H9 (cell line): ENCODE measurements around the gene RPP14. TPM values are rescaled to one million over a fixed set of nuclear protein-coding genes. Genes with fewer than 3 reads are reported as not detected.

Source experiments
- DNase-seq: peaks from one replicate; pipeline ENCODE4 v3.0.0-alpha.2; 2017
- H2AFZ ChIP-seq: one replicate; pipeline ENCODE4 v1.6.1; 2013; ENCODE audit warnings: mild to moderate bottlenecking, low read length, control low read depth, moderate library complexity
- H2AK5ac ChIP-seq: 2 replicates; pipeline ENCODE4 v1.6.1; 2013; ENCODE audit warnings: low read length, control low read depth, mixed read lengths; ENCODE audit not compliant: insufficient read length
- H2BK120ac ChIP-seq: one replicate; pipeline ENCODE4 v1.6.1; 2013; ENCODE audit warnings: low read depth, mild to moderate bottlenecking, low read length, control low read depth, inconsistent platforms; ENCODE audit not compliant: poor library complexity, severe bottlenecking
- H2BK12ac ChIP-seq: 2 replicates; pipeline ENCODE4 v1.6.1; 2013; ENCODE audit warnings: low read length, control low read depth, mixed read lengths, low read depth; ENCODE audit not compliant: insufficient read length
- H2BK15ac ChIP-seq: 2 replicates; pipeline ENCODE4 v1.6.1; 2013; ENCODE audit warnings: low read depth, low read length, control low read depth
- H2BK20ac ChIP-seq: one replicate; pipeline ENCODE4 v1.6.1; 2013; ENCODE audit warnings: low read depth, mild to moderate bottlenecking, low read length, control low read depth, inconsistent platforms; ENCODE audit not compliant: poor library complexity, severe bottlenecking
- H2BK5ac ChIP-seq: 2 replicates; pipeline ENCODE4 v1.6.1; 2013; ENCODE audit warnings: low read length, control low read depth, mixed read lengths; ENCODE audit not compliant: insufficient read length
- H3K14ac ChIP-seq: 2 replicates; pipeline ENCODE4 v1.6.1; 2013; ENCODE audit warnings: low read length, control low read depth; ENCODE audit not compliant: insufficient read depth
- H3K18ac ChIP-seq: 2 replicates; pipeline ENCODE4 v1.6.1; 2013; ENCODE audit warnings: low read depth, mild to moderate bottlenecking, mixed read lengths, low read length, control low read depth; ENCODE audit not compliant: insufficient read length
- H3K23ac ChIP-seq: 2 replicates; pipeline ENCODE4 v1.6.1; 2013; ENCODE audit warnings: low read length, control low read depth, mixed read lengths, low read depth; ENCODE audit not compliant: insufficient read length
- H3K23me2 ChIP-seq: 2 replicates; pipeline ENCODE4 v1.6.1; 2013; ENCODE audit warnings: low read depth, mild to moderate bottlenecking, mixed read lengths, low read length, control low read depth; ENCODE audit not compliant: insufficient read length, poor library complexity, severe bottlenecking
- H3K27ac ChIP-seq: 2 replicates; pipeline ENCODE4 v1.5.1; 2013; ENCODE audit warnings: low read length, control low read depth, mixed read lengths, low read depth; ENCODE audit not compliant: insufficient read length
- H3K27me3 ChIP-seq: 2 replicates; pipeline ENCODE4 v1.6.1; 2013; ENCODE audit warnings: low read length, control low read depth, inconsistent platforms; ENCODE audit not compliant: insufficient read depth
- H3K4ac ChIP-seq: 2 replicates; pipeline ENCODE4 v1.6.1; 2013; ENCODE audit warnings: low read depth, mild to moderate bottlenecking, control low read depth, inconsistent platforms, low read length, moderate library complexity
- H3K4me1 ChIP-seq: 2 replicates; pipeline ENCODE4 v1.6.1; 2013; ENCODE audit warnings: low read length, control low read depth, inconsistent platforms; ENCODE audit not compliant: insufficient read depth
- H3K4me2 ChIP-seq: 2 replicates; pipeline ENCODE4 v1.6.1; 2013; ENCODE audit warnings: low read length, control low read depth, mixed read lengths; ENCODE audit not compliant: insufficient read length, insufficient read depth
- H3K56ac ChIP-seq: 2 replicates; pipeline ENCODE4 v1.6.1; 2013; ENCODE audit warnings: low read depth, mild to moderate bottlenecking, mixed read lengths, low read length, control low read depth; ENCODE audit not compliant: insufficient read length
- H3K79me1 ChIP-seq: 2 replicates; pipeline ENCODE4 v1.6.1; 2013; ENCODE audit warnings: low read depth, mild to moderate bottlenecking, moderate library complexity, low read length, control low read depth, inconsistent platforms; ENCODE audit not compliant: insufficient read depth, poor library complexity, severe bottlenecking
- H3K79me2 ChIP-seq: 2 replicates; pipeline ENCODE4 v1.6.1; 2013; ENCODE audit warnings: low read length, control low read depth, inconsistent platforms; ENCODE audit not compliant: insufficient read depth
- H3K9ac ChIP-seq: 2 replicates; pipeline ENCODE4 v1.6.1; 2013; ENCODE audit warnings: low read length, control low read depth, mixed read lengths; ENCODE audit not compliant: insufficient read length; ENCODE audit errors: extremely low read depth
- H3K9me3 ChIP-seq: one replicate; pipeline ENCODE4 v1.6.1; 2013; ENCODE audit warnings: low read depth, low read length, inconsistent platforms; ENCODE audit not compliant: control insufficient read depth
- H3T11ph ChIP-seq: one replicate; pipeline ENCODE4 v1.6.1; 2013; ENCODE audit warnings: mild to moderate bottlenecking, low read length, control low read depth, inconsistent platforms
- H4K20me1 ChIP-seq: one replicate; pipeline ENCODE4 v1.6.1; 2013; ENCODE audit not compliant: control insufficient read depth, insufficient read length, insufficient read depth
- H4K5ac ChIP-seq: 2 replicates; pipeline ENCODE4 v1.6.1; 2013; ENCODE audit warnings: low read depth, mild to moderate bottlenecking, mixed read lengths, low read length, control low read depth; ENCODE audit not compliant: insufficient read length
- H4K8ac ChIP-seq: replicated peaks from 2 replicates; pipeline ENCODE4 v1.6.1; 2013; ENCODE audit warnings: low read length, control low read depth, mixed read lengths, low read depth; ENCODE audit not compliant: insufficient read length
- H4K91ac ChIP-seq: 2 replicates; pipeline ENCODE4 v1.6.1; 2013; ENCODE audit warnings: low read depth, mild to moderate bottlenecking, moderate library complexity, mixed read lengths, low read length, control low read depth; ENCODE audit not compliant: insufficient read length
- H3K27ac Mint-ChIP-seq, 3 experiments: 2 replicates in 2 of 3; 3 replicates in 1 of 3; pipeline ENCODE4 v1.8.0; 2020 to 2021; ENCODE audit warnings: mixed read lengths in 3 of 3, mild to moderate bottlenecking in 1 of 3, moderate library complexity in 1 of 3
- H3K27me3 Mint-ChIP-seq: 2 replicates; pipeline ENCODE4 v1.8.0; 2021; ENCODE audit warnings: low read depth, mild to moderate bottlenecking, moderate library complexity, mixed read lengths
- H3K36me3 Mint-ChIP-seq, 3 experiments: 2 replicates in 2 of 3; 3 replicates in 1 of 3; pipeline ENCODE4 v1.8.0; 2020 to 2021; ENCODE audit warnings: low read depth in 3 of 3, mixed read lengths in 3 of 3; ENCODE audit not compliant: insufficient read depth in 1 of 3
- H3K4me1 Mint-ChIP-seq, 2 experiments: 2 replicates each; pipeline ENCODE4 v1.8.0; 2020; ENCODE audit warnings: mixed read lengths in 2 of 2
- H3K4me3 Mint-ChIP-seq, 2 experiments: 2 replicates in 1 of 2; 3 replicates in 1 of 2; pipeline ENCODE4 v1.8.0; 2020 to 2021; ENCODE audit warnings: mild to moderate bottlenecking in 2 of 2, mixed read lengths in 2 of 2, moderate library complexity in 1 of 2
- H3K9me3 Mint-ChIP-seq, 2 experiments: 2 replicates in 1 of 2; 3 replicates in 1 of 2; pipeline ENCODE4 v1.8.0; 2020; ENCODE audit warnings: mild to moderate bottlenecking in 2 of 2, mixed read lengths in 2 of 2, moderate library complexity in 1 of 2
- CTCF ChIP-seq: fragments of 200-600 bp; sonication (generic); conservative IDR thresholded peaks from 3 replicates; pipeline ENCODE4 v1.8.0; 2021; ENCODE audit warnings: antibody characterized with exemption, mild to moderate bottlenecking
- WGBS: extraction: QIAGEN DNeasy Blood & Tissue Kit; methylation state at CpG from one replicate; pipeline ENCODE4 v1.1.7; 2013; ENCODE audit warnings: missing lambda C conversion rate, low lambda C conversion rate, mixed read lengths; ENCODE audit not compliant: insufficient read length; ENCODE audit errors: extremely low coverage; 5-methylcytosine and 5-hydroxymethylcytosine counted together
- total RNA-seq: library from RNA; stranded (reverse); gene quantifications from 2 replicates; pipeline ENCODE4 v1.2.1, GENCODE V29; 2021

The RPP14 gene
- total RNA-seq, 1 experiment from 2014 or later = 23.9 TPM

- no peak overlapping the region for H2BK12ac ChIP-seq
- Mint-ChIP-seq H3K4me1 (no peaks in the 10 kb centered on the region), H3K4me3 (no peak overlapping the region), H3K27ac (no peak overlapping the region), H3K9me3 (no peaks in the 10 kb centered on the region), H3K36me3 (no peaks in the 10 kb centered on the region), H3K27me3 (no peaks in the 10 kb centered on the region)
- H4K20me1 ChIP-seq = no peaks in the 10 kb centered on the region
- no peak overlapping the region for H3K23ac ChIP-seq
- H3K23me2 ChIP-seq = no peaks in the 10 kb centered on the region
- no peak overlapping the region for H3T11ph ChIP-seq
- no peak overlapping the region for H3K18ac ChIP-seq
- no peak for TF ChIP-seq CTCF
- no peak overlapping the region for H4K91ac ChIP-seq
- H2AK5ac ChIP-seq = no peak overlapping the region
- H3K14ac ChIP-seq = no peak overlapping the region
- no peak overlapping the region for H4K5ac ChIP-seq
- no peak overlapping the region for H3K9ac ChIP-seq
- H2AFZ ChIP-seq = no peak overlapping the region
- no peak overlapping the region for H2BK20ac ChIP-seq
- no peak overlapping the region for H3K56ac ChIP-seq
- H3K79me2 ChIP-seq = no peaks in the 10 kb centered on the region
- H3K4ac ChIP-seq = no peak overlapping the region
- no peak overlapping the region for H2BK15ac ChIP-seq
- no CpG with 5 or more reads among the region's 4 CpGs for WGBS
- H3K9me3 ChIP-seq = no peaks in the 10 kb centered on the region
- no peak overlapping the region for H3K27ac ChIP-seq
- no peaks in the 10 kb centered on the region for H3K79me1 ChIP-seq
- no peaks in the 10 kb centered on the region for H3K27me3 ChIP-seq
- H4K8ac ChIP-seq = no peak overlapping the region
- no peak overlapping the region for H2BK5ac ChIP-seq
- no peak for DNase-seq
- H3K4me1 ChIP-seq = no peaks in the 10 kb centered on the region
- H3K4me2 ChIP-seq = no peak overlapping the region
- no peak overlapping the region for H2BK120ac ChIP-seq
Measured at GRCh38 chr3:58358808-58359207, 52.8 kb downstream of the RPP14 start.
